SK-N-SH treated with all-trans-retinoic acid at 6 μM for 48 hours (cell line): ENCODE data around the gene FPR1.

ENCODE experiments used
- ATAC-seq: fragments of 200-7000 bp; cut with Tn5 transposase; 3 replicates; pipeline ENCODE4 v1.9.1; 2020; ENCODE audit warnings: mild to moderate bottlenecking, moderate library complexity
- ARNTL ChIP-seq: fragments of 450-650 bp; formaldehyde crosslinking; IDR thresholded peaks from 2 replicates; pipeline ENCODE4 v1.5.0; 2020; ENCODE audit warnings: low read depth, mild to moderate bottlenecking, moderate library complexity, borderline replicate concordance
- BACH2 ChIP-seq: fragments of 250-450 bp; sonication (Bioruptor Pico); IDR thresholded peaks from 2 replicates; pipeline ENCODE4 v1.9.0; 2021; ENCODE audit warnings: mild to moderate bottlenecking, borderline replicate concordance
- CSDC2 ChIP-seq: fragments of 250-450 bp; sonication (Bioruptor Pico); IDR thresholded peaks from 2 replicates; pipeline ENCODE4 v1.5.0; 2020; ENCODE audit warnings: mild to moderate bottlenecking, moderate library complexity
- ESRRG ChIP-seq: fragments of 250-450 bp; sonication (Bioruptor Pico); IDR thresholded peaks from 2 replicates; pipeline ENCODE4 v1.6.1; 2021; ENCODE audit warnings: mild to moderate bottlenecking
- ISL1 ChIP-seq: fragments of 250-450 bp; sonication (Bioruptor Pico); IDR thresholded peaks from 2 replicates; pipeline ENCODE4 v2.1.2; 2022; ENCODE audit warnings: mild to moderate bottlenecking, moderate library complexity
- OSR1 ChIP-seq: fragments of 250-450 bp; sonication (Bioruptor Pico); IDR thresholded peaks from 2 replicates; pipeline ENCODE4 v1.8.0; 2022; ENCODE audit warnings: moderate library complexity, mild to moderate bottlenecking, inconsistent platforms
- RARB ChIP-seq: fragments of 250-450 bp; sonication (Bioruptor Pico); IDR thresholded peaks from 2 replicates; pipeline ENCODE4 v1.8.0; 2021; ENCODE audit warnings: mild to moderate bottlenecking, moderate library complexity
- TCF4 ChIP-seq: fragments of 250-450 bp; sonication (Bioruptor Pico); IDR thresholded peaks from 2 replicates; pipeline ENCODE4 v1.8.0; 2021; ENCODE audit warnings: mild to moderate bottlenecking, moderate library complexity, borderline replicate concordance
- ZC3H10 ChIP-seq: fragments of 250-450 bp; sonication (Bioruptor Pico); IDR thresholded peaks from 2 replicates; pipeline ENCODE4 v1.5.1; 2021; ENCODE audit warnings: mild to moderate bottlenecking, moderate library complexity
- ZFP3 ChIP-seq: fragments of 250-450 bp; sonication (Bioruptor Pico); IDR thresholded peaks from 2 replicates; pipeline ENCODE4 v1.5.0; 2020; ENCODE audit warnings: mild to moderate bottlenecking, moderate library complexity
- ZFP30 ChIP-seq: fragments of 450-650 bp; formaldehyde crosslinking; IDR thresholded peaks from 2 replicates; pipeline ENCODE4 v1.5.0; 2022; ENCODE audit warnings: mild to moderate bottlenecking, moderate library complexity
- ZNF565 ChIP-seq: fragments of 450-650 bp; formaldehyde crosslinking; conservative IDR thresholded peaks from 2 replicates; pipeline ENCODE4 v1.5.0; 2020; ENCODE audit warnings: low read depth, mild to moderate bottlenecking, moderate library complexity
- ZNF70 ChIP-seq: fragments of 450-650 bp; formaldehyde crosslinking; IDR thresholded peaks from 2 replicates; pipeline ENCODE4 v1.5.0; 2020; ENCODE audit warnings: mild to moderate bottlenecking, moderate library complexity
- ZNF8 ChIP-seq: fragments of 450-650 bp; formaldehyde crosslinking; IDR thresholded peaks from 2 replicates; pipeline ENCODE4 v1.5.0; 2020; ENCODE audit warnings: mild to moderate bottlenecking, moderate library complexity
- TF ChIP-seq, protein P1 (sequence below): fragments of 250-450 bp; sonication (Bioruptor Pico); IDR thresholded peaks from 2 replicates; pipeline ENCODE4 v1.8.0; 2021; ENCODE audit warnings: low read depth, mild to moderate bottlenecking, moderate library complexity, borderline replicate concordance
- TF ChIP-seq, protein P2 (sequence below): fragments of 250-450 bp; sonication (Bioruptor Pico); IDR thresholded peaks from 2 replicates; pipeline ENCODE4 v1.5.1; 2021; ENCODE audit warnings: mild to moderate bottlenecking, moderate library complexity
- TF ChIP-seq, protein P3 (sequence below): fragments of 250-450 bp; sonication (Bioruptor Pico); IDR thresholded peaks from 2 replicates; pipeline ENCODE4 v1.5.0; 2020; ENCODE audit warnings: mild to moderate bottlenecking, moderate library complexity

The FPR1 gene

DNA sequence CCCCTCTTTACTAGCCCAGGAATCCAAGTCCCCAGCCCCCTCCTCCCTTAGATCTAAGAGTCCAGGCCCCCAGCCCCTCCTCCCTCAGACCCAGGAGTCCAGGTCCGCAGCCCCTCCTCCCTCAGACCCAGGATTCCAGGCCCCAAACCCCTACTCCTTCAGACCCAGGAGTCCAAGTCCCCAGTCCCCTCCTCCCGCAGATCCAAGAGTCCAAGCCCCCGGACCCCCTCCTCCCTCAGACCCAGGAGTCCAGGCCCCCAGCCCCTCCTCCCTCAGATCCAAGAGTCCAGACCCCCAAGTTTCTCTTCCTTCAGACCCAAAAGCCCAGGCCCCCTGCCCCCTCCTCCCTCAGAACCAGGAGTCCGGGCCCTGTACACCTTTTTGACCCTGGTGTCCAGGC is 47.1 kb downstream of the FPR1 start:
- ATAC-seq: no peak
- TF ChIP-seq ZC3H10 (CRISPR knock-in tag): no peak
- no peak for TF ChIP-seq ARNTL (CRISPR knock-in tag)
- TF ChIP-seq CSDC2 (CRISPR knock-in tag): no peak
- TF ChIP-seq, protein P1, sequence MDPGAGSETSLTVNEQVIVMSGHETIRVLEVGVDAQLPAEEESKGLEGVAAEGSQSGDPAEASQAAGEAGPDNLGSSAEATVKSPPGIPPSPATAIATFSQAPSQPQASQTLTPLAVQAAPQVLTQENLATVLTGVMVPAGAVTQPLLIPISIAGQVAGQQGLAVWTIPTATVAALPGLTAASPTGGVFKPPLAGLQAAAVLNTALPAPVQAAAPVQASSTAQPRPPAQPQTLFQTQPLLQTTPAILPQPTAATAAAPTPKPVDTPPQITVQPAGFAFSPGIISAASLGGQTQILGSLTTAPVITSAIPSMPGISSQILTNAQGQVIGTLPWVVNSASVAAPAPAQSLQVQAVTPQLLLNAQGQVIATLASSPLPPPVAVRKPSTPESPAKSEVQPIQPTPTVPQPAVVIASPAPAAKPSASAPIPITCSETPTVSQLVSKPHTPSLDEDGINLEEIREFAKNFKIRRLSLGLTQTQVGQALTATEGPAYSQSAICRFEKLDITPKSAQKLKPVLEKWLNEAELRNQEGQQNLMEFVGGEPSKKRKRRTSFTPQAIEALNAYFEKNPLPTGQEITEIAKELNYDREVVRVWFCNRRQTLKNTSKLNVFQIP: no peak
- TF ChIP-seq ZNF70 (CRISPR knock-in tag): no peak
- TF ChIP-seq BACH2 (CRISPR knock-in tag): no peak
- TF ChIP-seq ZFP3 (CRISPR knock-in tag): no peak
- TF ChIP-seq ZFP30 (CRISPR knock-in tag): no peak
- no peak for TF ChIP-seq ZNF8
- no peak for TF ChIP-seq OSR1 (CRISPR knock-in tag)
- TF ChIP-seq ESRRG (CRISPR knock-in tag): no peak
- TF ChIP-seq, protein P2, sequence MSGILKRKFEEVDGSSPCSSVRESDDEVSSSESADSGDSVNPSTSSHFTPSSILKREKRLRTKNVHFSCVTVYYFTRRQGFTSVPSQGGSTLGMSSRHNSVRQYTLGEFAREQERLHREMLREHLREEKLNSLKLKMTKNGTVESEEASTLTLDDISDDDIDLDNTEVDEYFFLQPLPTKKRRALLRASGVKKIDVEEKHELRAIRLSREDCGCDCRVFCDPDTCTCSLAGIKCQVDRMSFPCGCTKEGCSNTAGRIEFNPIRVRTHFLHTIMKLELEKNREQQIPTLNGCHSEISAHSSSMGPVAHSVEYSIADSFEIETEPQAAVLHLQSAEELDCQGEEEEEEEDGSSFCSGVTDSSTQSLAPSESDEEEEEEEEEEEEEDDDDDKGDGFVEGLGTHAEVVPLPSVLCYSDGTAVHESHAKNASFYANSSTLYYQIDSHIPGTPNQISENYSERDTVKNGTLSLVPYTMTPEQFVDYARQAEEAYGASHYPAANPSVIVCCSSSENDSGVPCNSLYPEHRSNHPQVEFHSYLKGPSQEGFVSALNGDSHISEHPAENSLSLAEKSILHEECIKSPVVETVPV (CRISPR knock-in tag): no peak
- TF ChIP-seq, all 23 proteins: peak for 0

GRCh38 chr19:51703575-51704515 is 47.8 kb downstream of the FPR1 start:
- no peak for TF ChIP-seq TCF4 (CRISPR knock-in tag)
- no peak for TF ChIP-seq ZNF565
- TF ChIP-seq, protein P3, sequence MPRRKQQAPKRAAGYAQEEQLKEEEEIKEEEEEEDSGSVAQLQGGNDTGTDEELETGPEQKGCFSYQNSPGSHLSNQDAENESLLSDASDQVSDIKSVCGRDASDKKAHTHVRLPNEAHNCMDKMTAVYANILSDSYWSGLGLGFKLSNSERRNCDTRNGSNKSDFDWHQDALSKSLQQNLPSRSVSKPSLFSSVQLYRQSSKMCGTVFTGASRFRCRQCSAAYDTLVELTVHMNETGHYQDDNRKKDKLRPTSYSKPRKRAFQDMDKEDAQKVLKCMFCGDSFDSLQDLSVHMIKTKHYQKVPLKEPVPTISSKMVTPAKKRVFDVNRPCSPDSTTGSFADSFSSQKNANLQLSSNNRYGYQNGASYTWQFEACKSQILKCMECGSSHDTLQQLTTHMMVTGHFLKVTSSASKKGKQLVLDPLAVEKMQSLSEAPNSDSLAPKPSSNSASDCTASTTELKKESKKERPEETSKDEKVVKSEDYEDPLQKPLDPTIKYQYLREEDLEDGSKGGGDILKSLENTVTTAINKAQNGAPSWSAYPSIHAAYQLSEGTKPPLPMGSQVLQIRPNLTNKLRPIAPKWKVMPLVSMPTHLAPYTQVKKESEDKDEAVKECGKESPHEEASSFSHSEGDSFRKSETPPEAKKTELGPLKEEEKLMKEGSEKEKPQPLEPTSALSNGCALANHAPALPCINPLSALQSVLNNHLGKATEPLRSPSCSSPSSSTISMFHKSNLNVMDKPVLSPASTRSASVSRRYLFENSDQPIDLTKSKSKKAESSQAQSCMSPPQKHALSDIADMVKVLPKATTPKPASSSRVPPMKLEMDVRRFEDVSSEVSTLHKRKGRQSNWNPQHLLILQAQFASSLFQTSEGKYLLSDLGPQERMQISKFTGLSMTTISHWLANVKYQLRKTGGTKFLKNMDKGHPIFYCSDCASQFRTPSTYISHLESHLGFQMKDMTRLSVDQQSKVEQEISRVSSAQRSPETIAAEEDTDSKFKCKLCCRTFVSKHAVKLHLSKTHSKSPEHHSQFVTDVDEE (CRISPR knock-in tag): peak; percentile 48; the same call in 1 of the 2 replicates
- 0 out of 2 replicates have a peak, but pooled peaks have one; percentile 33 for TF ChIP-seq RARB
- peak; percentile 74; the same call in 1 of the 2 replicates for TF ChIP-seq ZFP3 (CRISPR knock-in tag)
- TF ChIP-seq, all 23 proteins: peak for 3
- ATAC-seq: peak; percentile 90

- ATAC-seq: no peak
These were observed 48.7 kb downstream of the FPR1 start for GRCh38 chr19:51702825-51703574.

GRCh38 chr19:51702103-51702824 is 49.4 kb downstream of the FPR1 start:
- no peak for ATAC-seq
- no peak for TF ChIP-seq ISL1 (CRISPR knock-in tag)
- TF ChIP-seq ARNTL (CRISPR knock-in tag): no peak
- TF ChIP-seq OSR1 (CRISPR knock-in tag): no peak
- TF ChIP-seq ZC3H10 (CRISPR knock-in tag): no peak
- TF ChIP-seq RARB: no peak
- TF ChIP-seq, protein P3 (CRISPR knock-in tag): no peak

More at GRCh38 chr19:51702825-51703574, 48.7 kb downstream of the FPR1 start:
- TF ChIP-seq ZFP3 (CRISPR knock-in tag): no peak
